HepG2 (cell line): ENCODE results near the gene C20orf204. TPM values are rescaled to one million over a fixed set of nuclear protein-coding genes. Genes with fewer than 3 reads are reported as not detected.

Source experiments
- AGO1 ChIP-seq: fragments of 200-400 bp; formaldehyde crosslinking; IDR thresholded peaks from 2 replicates; pipeline ENCODE4 v1.6.1; 2017; ENCODE audit warnings: mild to moderate bottlenecking, low read depth, low read length, moderate library complexity; ENCODE audit not compliant: poor library complexity, severe bottlenecking
- AGO2 ChIP-seq: fragments of 200-400 bp; formaldehyde crosslinking; optimal IDR thresholded peaks from 2 replicates; pipeline ENCODE3; 2017; ENCODE audit warnings: mild to moderate bottlenecking, low read depth, low read length, moderate library complexity
- BCL6 ChIP-seq: IDR thresholded peaks from 2 replicates; pipeline ENCODE4 v1.6.1; 2016; ENCODE audit warnings: missing genetic modification reagents, missing compliant biosample characterization
- LCORL ChIP-seq, 2 experiments: fragments of 450-650 bp in 1 of 2; sonication (generic) in 1 of 2; formaldehyde crosslinking in 1 of 2; IDR thresholded peaks; 2 replicates each; pipeline versions ENCODE4 v1.5.0 to v1.6.1; 2017 to 2020; ENCODE audit warnings: antibody characterized with exemption in 1 of 2, missing genetic modification reagents in 1 of 2
- NR2C2 ChIP-seq: sonication (generic); formaldehyde crosslinking; IDR thresholded peaks from 2 replicates; pipeline ENCODE4 v1.4.0; 2020; ENCODE audit warnings: missing genetic modification reagents, mild to moderate bottlenecking, moderate library complexity, borderline replicate concordance
- NR2F1 ChIP-seq, 2 experiments: fragments of 450-650 bp in 1 of 2; formaldehyde crosslinking in 1 of 2; IDR thresholded peaks; 2 replicates each; pipeline versions ENCODE4 v1.5.0 to v1.6.1; 2016 to 2020; ENCODE audit warnings: mild to moderate bottlenecking in 1 of 2, missing compliant biosample characterization in 1 of 2, missing genetic modification reagents in 1 of 2, moderate library complexity in 1 of 2
- NR2F6 ChIP-seq, 2 experiments: IDR thresholded peaks; 2 replicates each; pipeline ENCODE4 v1.6.1; 2016; ENCODE audit warnings: antibody characterized with exemption in 1 of 2, mild to moderate bottlenecking in 1 of 2
- RELA ChIP-seq: sonication (generic); formaldehyde crosslinking; IDR thresholded peaks from 2 replicates; pipeline ENCODE4 v1.4.0; 2020; ENCODE audit warnings: missing genetic modification reagents
- RXRB ChIP-seq: IDR thresholded peaks from 2 replicates; pipeline ENCODE4 v1.6.1; 2016; ENCODE audit warnings: borderline replicate concordance, missing genetic modification reagents, missing compliant biosample characterization
- ZNF841 ChIP-seq: sonication (generic); formaldehyde crosslinking; IDR thresholded peaks from 2 replicates; pipeline ENCODE4 v1.8.1; 2023; ENCODE audit warnings: missing genetic modification reagents, borderline replicate concordance
- polyA plus RNA-seq, 8 experiments: library from polyadenylated mRNA; depleted of rRNA in 3 of 8; stranded (reverse) in 7 of 8; unstranded in 1 of 8; fragments of >200 nt; fragmentation: Illumina TruSeq in 4 of 8; extraction: Trizol in 4 of 8; gene quantifications; 2 replicates each; pipeline versions ENCODE4 v1.2.1 to v1.2.3, GENCODE V29; 2011 to 2016; ENCODE audit warnings: low read depth in 4 of 8, missing spikeins in 1 of 8, mixed read lengths in 1 of 8; ENCODE audit not compliant: insufficient read depth in 1 of 8
- total RNA-seq, 5 experiments: library from RNA; depleted of rRNA; stranded (reverse); fragments of >200 nt; fragmentation: Illumina TruSeq; extraction: Trizol; gene quantifications; 2 replicates each; pipeline ENCODE4 v1.2.3, GENCODE V29; 2016; ENCODE audit warnings: low read depth in 1 of 5
- TF ChIP-seq, protein P1 (sequence below): IDR thresholded peaks from 2 replicates; pipeline ENCODE4 v1.6.1; 2012; ENCODE audit warnings: low read depth, low read length, improper control_type of control experiment
- TF ChIP-seq, protein P2 (sequence below): sonication (generic); formaldehyde crosslinking; IDR thresholded peaks from 2 replicates; pipeline ENCODE4 v1.4.0; 2020; ENCODE audit warnings: missing genetic modification reagents
- TF ChIP-seq, protein P3 (sequence below): sonication (generic); formaldehyde crosslinking; IDR thresholded peaks from 2 replicates; pipeline ENCODE4 v1.5.0; 2020; ENCODE audit warnings: mild to moderate bottlenecking, missing genetic modification reagents, borderline replicate concordance
- TF ChIP-seq, protein P4 (sequence below): sonication (generic); formaldehyde crosslinking; IDR thresholded peaks from 2 replicates; pipeline ENCODE4 v1.4.0; 2020; ENCODE audit warnings: missing genetic modification reagents, borderline replicate concordance

Gene C20orf204
- total and polyA plus RNA-seq, 2 of the 13 experiments (the other 11 are each of a cell fraction or from before 2014, with no cell fraction given): 22.1 to 80.0 TPM

DNA sequence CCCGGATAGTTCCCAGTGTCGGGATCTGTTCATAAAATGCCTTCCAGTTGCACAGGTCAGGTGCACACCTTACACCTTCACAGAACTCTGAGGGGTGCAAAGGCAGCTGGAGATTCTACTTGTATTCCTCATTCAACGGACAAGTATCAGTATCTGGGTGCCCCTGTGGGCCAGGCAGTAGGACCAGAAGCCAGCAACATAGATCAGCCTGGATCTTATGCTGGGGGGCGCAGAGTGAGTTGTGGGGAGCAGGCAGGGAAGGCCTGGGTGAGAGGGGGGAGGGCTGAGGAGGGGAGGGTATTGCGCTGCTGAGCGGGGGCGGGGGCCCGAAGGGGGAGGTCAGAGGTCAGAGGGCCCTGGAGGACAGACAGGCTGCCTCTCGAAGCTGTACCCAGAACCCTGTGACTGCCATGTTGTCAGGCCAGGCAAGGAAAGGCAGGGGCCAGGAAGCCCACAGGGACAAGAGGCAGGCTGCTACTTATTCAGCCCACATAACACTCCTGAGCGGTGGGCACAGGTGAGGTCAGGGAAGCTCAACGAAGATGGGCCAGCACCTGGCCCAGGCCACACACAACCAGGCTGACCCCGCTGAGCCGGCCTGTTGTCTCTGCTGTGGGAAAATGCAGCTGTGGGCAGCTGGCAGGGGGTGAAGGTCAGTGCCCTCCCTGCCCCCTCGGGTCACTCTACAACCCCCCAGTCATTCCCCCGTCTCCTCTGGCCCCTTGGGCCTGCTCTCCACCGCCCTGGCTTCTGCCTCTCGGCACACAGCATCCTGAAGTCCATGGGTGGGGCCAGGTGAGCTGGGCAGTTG is 45.0 kb downstream of the C20orf204 start (continued):
- peak in 1 of 2 experiments; percentile 47; a peak in 1 of 4 replicates for TF ChIP-seq NR2F1 (CRISPR knock-in tag; IDR thresholded peaks at IDR 0.05)
- no peak for TF ChIP-seq LCORL (IDR thresholded peaks at IDR 0.05)
- TF ChIP-seq LCORL (CRISPR knock-in tag; IDR thresholded peaks at IDR 0.05): 0 out of 2 replicates have a peak, but pooled peaks have one; percentile 38
- TF ChIP-seq AGO1: peak; percentile 64
- TF ChIP-seq, protein P1, sequence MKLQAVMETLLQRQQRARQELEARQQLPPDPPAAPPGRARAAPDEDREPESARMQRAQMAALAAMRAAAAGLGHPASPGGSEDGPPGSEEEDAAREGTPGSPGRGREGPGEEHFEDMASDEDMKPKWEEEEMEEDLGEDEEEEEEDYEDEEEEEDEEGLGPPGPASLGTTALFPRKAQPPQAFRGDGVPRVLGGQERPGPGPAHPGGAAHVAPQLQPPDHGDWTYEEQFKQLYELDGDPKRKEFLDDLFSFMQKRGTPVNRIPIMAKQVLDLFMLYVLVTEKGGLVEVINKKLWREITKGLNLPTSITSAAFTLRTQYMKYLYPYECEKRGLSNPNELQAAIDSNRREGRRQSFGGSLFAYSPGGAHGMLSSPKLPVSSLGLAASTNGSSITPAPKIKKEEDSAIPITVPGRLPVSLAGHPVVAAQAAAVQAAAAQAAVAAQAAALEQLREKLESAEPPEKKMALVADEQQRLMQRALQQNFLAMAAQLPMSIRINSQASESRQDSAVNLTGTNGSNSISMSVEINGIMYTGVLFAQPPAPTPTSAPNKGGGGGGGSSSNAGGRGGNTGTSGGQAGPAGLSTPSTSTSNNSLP: no peak
- TF ChIP-seq BCL6 (CRISPR knock-in tag): 0 out of 2 replicates have a peak, but pooled peaks have one; percentile 1
- TF ChIP-seq, protein P2, sequence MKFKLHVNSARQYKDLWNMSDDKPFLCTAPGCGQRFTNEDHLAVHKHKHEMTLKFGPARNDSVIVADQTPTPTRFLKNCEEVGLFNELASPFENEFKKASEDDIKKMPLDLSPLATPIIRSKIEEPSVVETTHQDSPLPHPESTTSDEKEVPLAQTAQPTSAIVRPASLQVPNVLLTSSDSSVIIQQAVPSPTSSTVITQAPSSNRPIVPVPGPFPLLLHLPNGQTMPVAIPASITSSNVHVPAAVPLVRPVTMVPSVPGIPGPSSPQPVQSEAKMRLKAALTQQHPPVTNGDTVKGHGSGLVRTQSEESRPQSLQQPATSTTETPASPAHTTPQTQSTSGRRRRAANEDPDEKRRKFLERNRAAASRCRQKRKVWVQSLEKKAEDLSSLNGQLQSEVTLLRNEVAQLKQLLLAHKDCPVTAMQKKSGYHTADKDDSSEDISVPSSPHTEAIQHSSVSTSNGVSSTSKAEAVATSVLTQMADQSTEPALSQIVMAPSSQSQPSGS: 0 out of 2 replicates have a peak, but pooled peaks have one; percentile 4
- TF ChIP-seq ZNF841 (CRISPR knock-in tag): no peak
- TF ChIP-seq RELA (CRISPR knock-in tag): no peak
- peak; percentile 71 for TF ChIP-seq NR2F6 (IDR thresholded peaks at IDR 0.05)
- peak; percentile 83 for TF ChIP-seq NR2F6 (CRISPR knock-in tag; IDR thresholded peaks at IDR 0.05)
- TF ChIP-seq, protein P3, sequence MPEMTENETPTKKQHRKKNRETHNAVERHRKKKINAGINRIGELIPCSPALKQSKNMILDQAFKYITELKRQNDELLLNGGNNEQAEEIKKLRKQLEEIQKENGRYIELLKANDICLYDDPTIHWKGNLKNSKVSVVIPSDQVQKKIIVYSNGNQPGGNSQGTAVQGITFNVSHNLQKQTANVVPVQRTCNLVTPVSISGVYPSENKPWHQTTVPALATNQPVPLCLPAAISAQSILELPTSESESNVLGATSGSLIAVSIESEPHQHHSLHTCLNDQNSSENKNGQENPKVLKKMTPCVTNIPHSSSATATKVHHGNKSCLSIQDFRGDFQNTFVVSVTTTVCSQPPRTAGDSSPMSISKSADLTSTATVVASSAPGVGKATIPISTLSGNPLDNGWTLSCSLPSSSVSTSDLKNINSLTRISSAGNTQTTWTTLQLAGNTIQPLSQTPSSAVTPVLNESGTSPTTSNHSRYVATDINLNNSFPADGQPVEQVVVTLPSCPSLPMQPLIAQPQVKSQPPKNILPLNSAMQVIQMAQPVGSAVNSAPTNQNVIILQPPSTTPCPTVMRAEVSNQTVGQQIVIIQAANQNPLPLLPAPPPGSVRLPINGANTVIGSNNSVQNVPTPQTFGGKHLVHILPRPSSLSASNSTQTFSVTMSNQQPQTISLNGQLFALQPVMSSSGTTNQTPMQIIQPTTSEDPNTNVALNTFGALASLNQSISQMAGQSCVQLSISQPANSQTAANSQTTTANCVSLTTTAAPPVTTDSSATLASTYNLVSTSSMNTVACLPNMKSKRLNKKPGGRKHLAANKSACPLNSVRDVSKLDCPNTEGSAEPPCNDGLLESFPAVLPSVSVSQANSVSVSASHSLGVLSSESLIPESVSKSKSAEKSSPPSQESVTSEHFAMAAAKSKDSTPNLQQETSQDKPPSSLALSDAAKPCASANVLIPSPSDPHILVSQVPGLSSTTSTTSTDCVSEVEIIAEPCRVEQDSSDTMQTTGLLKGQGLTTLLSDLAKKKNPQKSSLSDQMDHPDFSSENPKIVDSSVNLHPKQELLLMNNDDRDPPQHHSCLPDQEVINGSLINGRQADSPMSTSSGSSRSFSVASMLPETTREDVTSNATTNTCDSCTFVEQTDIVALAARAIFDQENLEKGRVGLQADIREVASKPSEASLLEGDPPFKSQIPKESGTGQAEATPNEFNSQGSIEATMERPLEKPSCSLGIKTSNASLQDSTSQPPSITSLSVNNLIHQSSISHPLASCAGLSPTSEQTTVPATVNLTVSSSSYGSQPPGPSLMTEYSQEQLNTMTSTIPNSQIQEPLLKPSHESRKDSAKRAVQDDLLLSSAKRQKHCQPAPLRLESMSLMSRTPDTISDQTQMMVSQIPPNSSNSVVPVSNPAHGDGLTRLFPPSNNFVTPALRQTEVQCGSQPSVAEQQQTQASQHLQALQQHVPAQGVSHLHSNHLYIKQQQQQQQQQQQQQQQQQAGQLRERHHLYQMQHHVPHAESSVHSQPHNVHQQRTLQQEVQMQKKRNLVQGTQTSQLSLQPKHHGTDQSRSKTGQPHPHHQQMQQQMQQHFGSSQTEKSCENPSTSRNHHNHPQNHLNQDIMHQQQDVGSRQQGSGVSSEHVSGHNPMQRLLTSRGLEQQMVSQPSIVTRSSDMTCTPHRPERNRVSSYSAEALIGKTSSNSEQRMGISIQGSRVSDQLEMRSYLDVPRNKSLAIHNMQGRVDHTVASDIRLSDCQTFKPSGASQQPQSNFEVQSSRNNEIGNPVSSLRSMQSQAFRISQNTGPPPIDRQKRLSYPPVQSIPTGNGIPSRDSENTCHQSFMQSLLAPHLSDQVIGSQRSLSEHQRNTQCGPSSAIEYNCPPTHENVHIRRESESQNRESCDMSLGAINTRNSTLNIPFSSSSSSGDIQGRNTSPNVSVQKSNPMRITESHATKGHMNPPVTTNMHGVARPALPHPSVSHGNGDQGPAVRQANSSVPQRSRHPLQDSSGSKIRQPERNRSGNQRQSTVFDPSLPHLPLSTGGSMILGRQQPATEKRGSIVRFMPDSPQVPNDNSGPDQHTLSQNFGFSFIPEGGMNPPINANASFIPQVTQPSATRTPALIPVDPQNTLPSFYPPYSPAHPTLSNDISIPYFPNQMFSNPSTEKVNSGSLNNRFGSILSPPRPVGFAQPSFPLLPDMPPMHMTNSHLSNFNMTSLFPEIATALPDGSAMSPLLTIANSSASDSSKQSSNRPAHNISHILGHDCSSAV (CRISPR knock-in tag): no peak
- peak; percentile 90 for TF ChIP-seq NR2C2 (CRISPR knock-in tag)
- TF ChIP-seq, protein P4, sequence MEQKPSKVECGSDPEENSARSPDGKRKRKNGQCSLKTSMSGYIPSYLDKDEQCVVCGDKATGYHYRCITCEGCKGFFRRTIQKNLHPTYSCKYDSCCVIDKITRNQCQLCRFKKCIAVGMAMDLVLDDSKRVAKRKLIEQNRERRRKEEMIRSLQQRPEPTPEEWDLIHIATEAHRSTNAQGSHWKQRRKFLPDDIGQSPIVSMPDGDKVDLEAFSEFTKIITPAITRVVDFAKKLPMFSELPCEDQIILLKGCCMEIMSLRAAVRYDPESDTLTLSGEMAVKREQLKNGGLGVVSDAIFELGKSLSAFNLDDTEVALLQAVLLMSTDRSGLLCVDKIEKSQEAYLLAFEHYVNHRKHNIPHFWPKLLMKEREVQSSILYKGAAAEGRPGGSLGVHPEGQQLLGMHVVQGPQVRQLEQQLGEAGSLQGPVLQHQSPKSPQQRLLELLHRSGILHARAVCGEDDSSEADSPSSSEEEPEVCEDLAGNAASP (CRISPR knock-in tag): peak; percentile 90; the same call in 1 of the 2 replicates
- TF ChIP-seq RXRB (CRISPR knock-in tag): peak; percentile 22; the same call in 1 of the 2 replicates
- peak; percentile 64 for TF ChIP-seq AGO2
